Neural cell (in vitro differentiated cells): ENCODE results near the gene VSNL1. TPM values are rescaled to one million over a fixed set of nuclear protein-coding genes. Genes with fewer than 3 reads are reported as not detected.

ENCODE experiments used
- H2AFZ ChIP-seq: fragments of 200-600, 300-800 bp; sonication (generic), shearing (Covaris generic); 2 replicates; pipeline ENCODE4 v1.6.0; 2014; ENCODE audit warnings: low read depth, mild to moderate bottlenecking, antibody characterized with exemption, low read length, moderate library complexity
- H3F3A ChIP-seq: fragments of 200-600 bp; shearing (Covaris generic); 2 replicates; pipeline ENCODE4 v1.6.1; 2016; ENCODE audit warnings: mild to moderate bottlenecking, moderate library complexity, mixed read lengths, antibody characterized with exemption, low read length; ENCODE audit not compliant: insufficient read depth, poor library complexity, severe bottlenecking
- H3K27ac ChIP-seq: fragments of 200-600, 300-800 bp; sonication (generic), shearing (Covaris generic); 2 replicates; pipeline ENCODE4 v1.5.1; 2014; ENCODE audit warnings: mild to moderate bottlenecking, low read length, moderate library complexity
- H3K27me3 ChIP-seq: fragments of 300-800, 200-600 bp; sonication (generic), shearing (Covaris generic); 2 replicates; pipeline ENCODE4 v1.6.0; 2014; ENCODE audit warnings: mild to moderate bottlenecking, low read depth, low read length, moderate library complexity; ENCODE audit not compliant: insufficient read depth
- H3K36me3 ChIP-seq: fragments of 300-800, 200-600 bp; sonication (generic), shearing (Covaris generic); 2 replicates; pipeline ENCODE4 v1.5.1; 2014; ENCODE audit warnings: mild to moderate bottlenecking, antibody characterized with exemption, low read length, moderate library complexity; ENCODE audit not compliant: insufficient read depth
- H3K4me2 ChIP-seq: fragments of 300-800, 200-600 bp; sonication (generic), shearing (Covaris generic); 2 replicates; pipeline ENCODE4 v1.6.0; 2014; ENCODE audit warnings: mild to moderate bottlenecking, low read length
- H3K4me3 ChIP-seq: fragments of 300-800, 200-600 bp; sonication (generic), shearing (Covaris generic); 2 replicates; pipeline ENCODE4 v1.5.1; 2014; ENCODE audit warnings: mild to moderate bottlenecking, low read length, moderate library complexity
- H3K79me2 ChIP-seq: fragments of 200-600 bp; shearing (Covaris generic); replicated peaks from 2 replicates; pipeline ENCODE4 v1.6.0; 2014; ENCODE audit warnings: mild to moderate bottlenecking, low read length, moderate library complexity; ENCODE audit not compliant: insufficient read depth
- H3K9ac ChIP-seq: fragments of 300-800, 200-600 bp; sonication (generic), shearing (Covaris generic); 2 replicates; pipeline ENCODE4 v1.6.1; 2016; ENCODE audit warnings: mild to moderate bottlenecking, low read length, mixed read lengths
- H3K9me2 ChIP-seq: fragments of 200-600 bp; shearing (Covaris generic); 2 replicates; pipeline ENCODE4 v1.6.1; 2016; ENCODE audit warnings: mild to moderate bottlenecking, low read length, mixed read lengths; ENCODE audit not compliant: insufficient read depth
- H3K9me3 ChIP-seq: fragments of 200-600, 300-800 bp; sonication (generic), shearing (Covaris generic); 2 replicates; pipeline ENCODE4 v1.6.1; 2016; ENCODE audit warnings: mild to moderate bottlenecking, mixed run types, low read length, moderate library complexity, mixed read lengths
- H4K20me1 ChIP-seq: fragments of 200-600 bp; shearing (Covaris generic); 2 replicates; pipeline ENCODE4 v1.6.1; 2016; ENCODE audit warnings: mild to moderate bottlenecking, mixed run types; ENCODE audit not compliant: insufficient read depth
- EP300 ChIP-seq: fragments of 450-650 bp; conservative IDR thresholded peaks from 2 replicates; pipeline ENCODE4 v1.6.1; 2014; ENCODE audit warnings: antibody characterized with exemption, mild to moderate bottlenecking, moderate library complexity; ENCODE audit not compliant: poor library complexity, severe bottlenecking
- EZH2 ChIP-seq: fragments of 200-600, 300-800 bp; shearing (Covaris generic), sonication (generic); IDR thresholded peaks from 2 replicates; pipeline ENCODE4 v1.6.1; 2014; ENCODE audit warnings: antibody characterized with exemption, low read length, borderline replicate concordance, mild to moderate bottlenecking; ENCODE audit not compliant: insufficient read depth, poor library complexity, severe bottlenecking
- MXI1 ChIP-seq: fragments of 450-650 bp; conservative IDR thresholded peaks from 2 replicates; pipeline ENCODE4 v1.6.1; 2014; ENCODE audit warnings: antibody characterized with exemption, mild to moderate bottlenecking; ENCODE audit not compliant: poor library complexity, severe bottlenecking
- POLR2AphosphoS5 ChIP-seq: IDR thresholded peaks from 2 replicates; pipeline ENCODE4 v1.6.1; 2012
- RAD21 ChIP-seq: fragments of 450-650 bp; conservative IDR thresholded peaks from 2 replicates; pipeline ENCODE4 v1.6.1; 2014; ENCODE audit warnings: antibody characterized with exemption, mild to moderate bottlenecking, moderate library complexity
- REST ChIP-seq: IDR thresholded peaks from 2 replicates; pipeline ENCODE4 v1.6.1; 2012; ENCODE audit warnings: borderline replicate concordance
- SMC3 ChIP-seq: fragments of 450-650 bp; conservative IDR thresholded peaks from 2 replicates; pipeline ENCODE4 v1.6.1; 2014; ENCODE audit warnings: antibody characterized with exemption, mild to moderate bottlenecking, moderate library complexity; ENCODE audit not compliant: poor library complexity
- TAF1 ChIP-seq: IDR thresholded peaks from 2 replicates; pipeline ENCODE4 v1.6.1; 2012; ENCODE audit warnings: low read depth
- polyA plus RNA-seq: library from polyadenylated mRNA; depleted of rRNA; stranded (reverse); fragments of >200 nt; gene quantifications from 2 replicates; pipeline ENCODE4 v1.2.3, GENCODE V29; 2014
- TF ChIP-seq, protein P1 (sequence below): fragments of 450-650 bp; IDR thresholded peaks from 2 replicates; pipeline ENCODE4 v1.5.1; 2014; ENCODE audit warnings: antibody characterized with exemption, mild to moderate bottlenecking, moderate library complexity; ENCODE audit not compliant: poor library complexity, severe bottlenecking

VSNL1 gene
- polyA plus RNA-seq, 1 donor from 2014 or later, result 69.7 TPM

- H2AFZ ChIP-seq, result no peak overlapping the region
- H4K20me1 ChIP-seq, result no peaks in the 10 kb centered on the region
- no peak overlapping the region for H3K4me2 ChIP-seq
- no peaks in the 10 kb centered on the region for H3F3A ChIP-seq
- TF ChIP-seq EP300 (no peak), EZH2 (no peak)
- H3K27ac ChIP-seq, result no peak overlapping the region
- H3K36me3 ChIP-seq, result no peaks in the 10 kb centered on the region
- H3K4me3 ChIP-seq, result no peak overlapping the region
- H3K79me2 ChIP-seq, result no peaks in the 10 kb centered on the region
- no peaks in the 10 kb centered on the region for H3K9me3 ChIP-seq
- H3K9ac ChIP-seq, result no peak overlapping the region
- no peaks in the 10 kb centered on the region for H3K9me2 ChIP-seq
- no peaks in the 10 kb centered on the region for H3K27me3 ChIP-seq
Measured at GRCh38 chr2:17649026-17649425, 108.5 kb downstream of the VSNL1 start.

GRCh38 chr2:17652681-17653394 is 112.3 kb downstream of the VSNL1 start:
- Histone ChIP-seq H3K27ac (no peak overlapping the region), H2AFZ (no peak overlapping the region), H3K9me3 (no peaks in the 10 kb centered on the region), H3K9me2 (no peaks in the 10 kb centered on the region), H3F3A (no peaks in the 10 kb centered on the region), H3K79me2 (no peaks in the 10 kb centered on the region), H4K20me1 (no peaks in the 10 kb centered on the region), H3K27me3 (no peaks in the 10 kb centered on the region), H3K9ac (no peak overlapping the region), H3K36me3 (no peaks in the 10 kb centered on the region), H3K4me2 (no peak overlapping the region), H3K4me3 (no peak overlapping the region)
- TF ChIP-seq EP300, result no peak
- TF ChIP-seq MXI1, result no peak

DNA sequence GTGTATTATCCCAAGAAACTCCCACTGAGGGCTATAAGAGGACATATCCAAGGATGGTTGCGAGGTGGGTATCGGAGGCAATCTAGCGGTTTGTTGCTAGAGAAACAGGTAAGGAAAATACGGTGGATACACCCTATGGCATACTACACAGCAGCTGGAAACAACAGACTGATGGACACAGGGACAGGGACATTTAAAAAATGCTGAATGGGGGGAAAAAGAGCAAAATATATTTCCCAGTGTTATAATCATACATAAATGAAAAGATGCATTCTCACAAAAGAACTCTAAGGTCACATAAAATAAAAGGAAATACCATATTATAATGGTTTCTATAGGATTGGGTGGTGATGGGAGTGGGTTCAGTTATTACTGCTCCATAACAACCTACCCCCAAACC is 117.3 kb downstream of the VSNL1 start:
- Histone ChIP-seq H3K9me2 (no peaks in the 10 kb centered on the region), H3K79me2 (no peaks in the 10 kb centered on the region), H3F3A (no peaks in the 10 kb centered on the region), H3K36me3 (no peaks in the 10 kb centered on the region), H4K20me1 (no peaks in the 10 kb centered on the region), H3K27ac (no peak overlapping the region), H3K4me3 (no peak overlapping the region), H2AFZ (no peak overlapping the region), H3K4me2 (no peak overlapping the region), H3K9me3 (no peaks in the 10 kb centered on the region), H3K27me3 (no peaks in the 10 kb centered on the region), H3K9ac (no peak overlapping the region)
- TF ChIP-seq REST, result no peak
- TF ChIP-seq SMC3, result no peak
- TF ChIP-seq EP300, result no peak
- TF ChIP-seq TAF1, result no peak
- no peak for TF ChIP-seq RAD21
- TF ChIP-seq POLR2AphosphoS5, result no peak
- TF ChIP-seq, protein P1, sequence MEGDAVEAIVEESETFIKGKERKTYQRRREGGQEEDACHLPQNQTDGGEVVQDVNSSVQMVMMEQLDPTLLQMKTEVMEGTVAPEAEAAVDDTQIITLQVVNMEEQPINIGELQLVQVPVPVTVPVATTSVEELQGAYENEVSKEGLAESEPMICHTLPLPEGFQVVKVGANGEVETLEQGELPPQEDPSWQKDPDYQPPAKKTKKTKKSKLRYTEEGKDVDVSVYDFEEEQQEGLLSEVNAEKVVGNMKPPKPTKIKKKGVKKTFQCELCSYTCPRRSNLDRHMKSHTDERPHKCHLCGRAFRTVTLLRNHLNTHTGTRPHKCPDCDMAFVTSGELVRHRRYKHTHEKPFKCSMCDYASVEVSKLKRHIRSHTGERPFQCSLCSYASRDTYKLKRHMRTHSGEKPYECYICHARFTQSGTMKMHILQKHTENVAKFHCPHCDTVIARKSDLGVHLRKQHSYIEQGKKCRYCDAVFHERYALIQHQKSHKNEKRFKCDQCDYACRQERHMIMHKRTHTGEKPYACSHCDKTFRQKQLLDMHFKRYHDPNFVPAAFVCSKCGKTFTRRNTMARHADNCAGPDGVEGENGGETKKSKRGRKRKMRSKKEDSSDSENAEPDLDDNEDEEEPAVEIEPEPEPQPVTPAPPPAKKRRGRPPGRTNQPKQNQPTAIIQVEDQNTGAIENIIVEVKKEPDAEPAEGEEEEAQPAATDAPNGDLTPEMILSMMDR, result no peak
- TF ChIP-seq MXI1, result no peak
- no peak for TF ChIP-seq EZH2
